Smooth muscle cell (in vitro differentiated cells): Measurements from ENCODE around the gene STMN3. TPM values are rescaled to one million over a fixed set of nuclear protein-coding genes. Genes with fewer than 3 reads are reported as not detected.
"Not testable (repeated sequence)": the region's sequence is repeated elsewhere in the genome, so short reads cannot be mapped to it uniquely, and the experiment has no call there.

ENCODE experiments used
- DNase-seq: peaks from one replicate; lab custom pipeline; 2025; ENCODE audit not compliant: unreplicated experiment; lab: John Stamatoyannopoulos, UW
- H2AFZ ChIP-seq: fragments of 200-600 bp; sonication (generic); 2 replicates; pipeline ENCODE4 v1.6.0; 2016; ENCODE audit warnings: antibody characterized with exemption, low read depth, mild to moderate bottlenecking
- H3F3A ChIP-seq: fragments of 200-600 bp; sonication (generic); 2 replicates; pipeline ENCODE4 v1.6.0; 2017; ENCODE audit warnings: antibody characterized with exemption, low read depth
- H3K27ac ChIP-seq: fragments of 200-600 bp; sonication (generic); 2 replicates; pipeline ENCODE4 v1.5.1; 2016; ENCODE audit warnings: low read depth, mild to moderate bottlenecking
- H3K27me3 ChIP-seq: fragments of 200-600 bp; sonication (generic); 2 replicates; pipeline ENCODE4 v1.6.1; 2016; ENCODE audit warnings: low read depth, mild to moderate bottlenecking
- H3K36me3 ChIP-seq: fragments of 200-600 bp; sonication (generic); 2 replicates; pipeline ENCODE4 v1.5.1; 2016; ENCODE audit warnings: low read depth
- H3K4me1 ChIP-seq: fragments of 200-600 bp; sonication (generic); 2 replicates; pipeline ENCODE4 v1.5.1; 2016; ENCODE audit warnings: low read depth
- H3K4me2 ChIP-seq: fragments of 200-600 bp; sonication (generic); 2 replicates; pipeline ENCODE4 v1.6.0; 2016; ENCODE audit warnings: mild to moderate bottlenecking
- H3K4me3 ChIP-seq: fragments of 200-600 bp; sonication (generic); 2 replicates; pipeline ENCODE4 v1.5.1; 2016; ENCODE audit warnings: mild to moderate bottlenecking
- H3K79me2 ChIP-seq: fragments of 200-600 bp; sonication (generic); 2 replicates; pipeline ENCODE4 v1.6.0; 2016; ENCODE audit warnings: low read depth, mild to moderate bottlenecking
- H3K9ac ChIP-seq: fragments of 200-600 bp; sonication (generic); 2 replicates; pipeline ENCODE4 v1.6.0; 2016; ENCODE audit warnings: low read depth
- H3K9me3 ChIP-seq: fragments of 200-600 bp; sonication (generic); replicated peaks from 2 replicates; pipeline ENCODE4 v1.5.1; 2016; ENCODE audit warnings: low read depth
- H4K20me1 ChIP-seq: fragments of 200-600 bp; sonication (generic); 2 replicates; pipeline ENCODE4 v1.6.0; 2016; ENCODE audit warnings: low read depth
- CTCF ChIP-seq: fragments of 200-600 bp; sonication (generic); IDR thresholded peaks from 2 replicates; pipeline ENCODE4 v1.5.1; 2017; ENCODE audit warnings: borderline replicate concordance, mild to moderate bottlenecking, antibody characterized with exemption; ENCODE audit not compliant: insufficient read depth, poor library complexity, severe bottlenecking
- WGBS: methylation state at CpG from one replicate; pipeline ENCODE4 v1.1.7; 2016; ENCODE audit warnings: low lambda C conversion rate; 5-methylcytosine and 5-hydroxymethylcytosine counted together
- polyA plus RNA-seq: library from polyadenylated mRNA; unstranded; fragments of >200 nt; fragmentation: Nextera tagmentation; extraction: Ambion mirVana; gene quantifications from 2 replicates; pipeline ENCODE4 v1.2.1, GENCODE V29; 2016
- total RNA-seq: library from RNA; depleted of rRNA; stranded (reverse); fragments of >200 nt; gene quantifications from 2 replicates; pipeline ENCODE4 v1.2.3, GENCODE V29; 2014

Gene STMN3
- total and polyA plus RNA-seq, 2 experiments from 2014 or later, result 4.8 to 10.8 TPM

- Histone ChIP-seq H4K20me1 (peaks cover 63% of the 10 kb centered on the region), H2AFZ (no peak overlapping the region), H3K4me1 (no peaks in the 10 kb centered on the region), H3K36me3 (no peaks in the 10 kb centered on the region), H3K9ac (no peak overlapping the region), H3K27me3 (no peaks in the 10 kb centered on the region), H3K27ac (no peak overlapping the region), H3F3A (no peaks in the 10 kb centered on the region), H3K4me3 (no peak overlapping the region), H3K9me3 (no peaks in the 10 kb centered on the region), H3K4me2 (no peak overlapping the region), H3K79me2 (peaks cover 12% of the 10 kb centered on the region)
- no peak for TF ChIP-seq CTCF
- 96% methylated on average over 17 of the region's 17 CpGs for WGBS
- DNase-seq, result no peak
These were observed 42.4 kb downstream of the STMN3 start for GRCh38 chr20:63610581-63611435.

DNA sequence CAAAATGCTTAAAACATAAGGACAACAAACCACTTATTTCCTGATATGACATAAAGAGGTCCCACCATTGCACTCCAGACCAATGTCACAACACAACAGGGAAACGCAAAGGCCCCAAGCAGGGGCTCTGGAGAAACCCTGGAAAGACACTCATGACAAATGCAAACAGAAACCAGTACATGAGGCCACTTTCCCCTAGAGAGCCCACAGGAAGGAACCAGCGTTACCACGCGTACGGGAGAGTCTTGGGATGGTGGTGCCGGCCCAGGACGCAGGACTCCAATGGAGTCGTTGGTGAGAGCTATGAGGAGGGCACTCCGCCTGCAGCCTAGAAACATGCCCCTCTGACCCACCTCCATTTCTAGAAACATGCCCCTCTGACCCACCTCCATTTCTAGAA, 46.5 kb downstream of the STMN3 start:
- peaks cover 48% of the 10 kb centered on the region for H4K20me1 ChIP-seq
- no peak for TF ChIP-seq CTCF

GRCh38 chr20:63602321-63602720, 50.9 kb downstream of the STMN3 start:
- H4K20me1 ChIP-seq, result peaks cover 29% of the 10 kb centered on the region
- no peak for TF ChIP-seq CTCF

More for the DNA sequence above, 46.5 kb downstream of the STMN3 start:
- Histone ChIP-seq H3K27me3 (no peaks in the 10 kb centered on the region), H3K4me2 (no peak overlapping the region), H3K27ac (no peak overlapping the region), H2AFZ (no peak overlapping the region), H3F3A (no peaks in the 10 kb centered on the region), H3K4me3 (no peak overlapping the region), H3K4me1 (no peaks in the 10 kb centered on the region), H3K9me3 (no peaks in the 10 kb centered on the region), H3K36me3 (no peaks in the 10 kb centered on the region), H3K79me2 (peaks cover 2% of the 10 kb centered on the region), H3K9ac (no peak overlapping the region)
- WGBS, result 98% methylated on average over 9 of the region's 9 CpGs
- DNase-seq, result no peak

GRCh38 chr20:63601679-63602078, 51.5 kb downstream of the STMN3 start:
- H3K36me3 ChIP-seq, H3K4me2 ChIP-seq, H3F3A ChIP-seq, H3K27me3 ChIP-seq, H3K4me1 ChIP-seq, H3K4me3 ChIP-seq, H3K9me3 ChIP-seq, H3K27ac ChIP-seq, H3K79me2 ChIP-seq, DNase-seq, H2AFZ ChIP-seq, H3K9ac ChIP-seq: not testable (repeated sequence)
- peaks cover 26% of the 10 kb centered on the region for H4K20me1 ChIP-seq
- WGBS, result 86% methylated on average over 8 of the region's 8 CpGs

More at GRCh38 chr20:63602321-63602720, 50.9 kb downstream of the STMN3 start:
- H3K27me3 ChIP-seq, result no peaks in the 10 kb centered on the region
- no peak overlapping the region for H3K4me2 ChIP-seq
- no peaks in the 10 kb centered on the region for H3K36me3 ChIP-seq
- no peak overlapping the region for H3K4me3 ChIP-seq
- 97% methylated on average over 3 of the region's 3 CpGs for WGBS
- H2AFZ ChIP-seq, result no peak overlapping the region
- no peaks in the 10 kb centered on the region for H3F3A ChIP-seq
- H3K4me1 ChIP-seq, result no peaks in the 10 kb centered on the region
- H3K79me2 ChIP-seq, result no peaks in the 10 kb centered on the region
- H3K9ac ChIP-seq, result no peak overlapping the region
- no peak for DNase-seq
- H3K27ac ChIP-seq, result no peak overlapping the region
- no peaks in the 10 kb centered on the region for H3K9me3 ChIP-seq
